Fibroblast of skin of left biceps (primary cell): ENCODE measurements around the gene CERT1.

Source experiments
- DNase-seq, 2 experiments: peaks; one replicate each; pipeline ENCODE4 v3.0.0-alpha.2; 2013; ENCODE audit warnings: low read depth in 2 of 2

CERT1 gene

DNA sequence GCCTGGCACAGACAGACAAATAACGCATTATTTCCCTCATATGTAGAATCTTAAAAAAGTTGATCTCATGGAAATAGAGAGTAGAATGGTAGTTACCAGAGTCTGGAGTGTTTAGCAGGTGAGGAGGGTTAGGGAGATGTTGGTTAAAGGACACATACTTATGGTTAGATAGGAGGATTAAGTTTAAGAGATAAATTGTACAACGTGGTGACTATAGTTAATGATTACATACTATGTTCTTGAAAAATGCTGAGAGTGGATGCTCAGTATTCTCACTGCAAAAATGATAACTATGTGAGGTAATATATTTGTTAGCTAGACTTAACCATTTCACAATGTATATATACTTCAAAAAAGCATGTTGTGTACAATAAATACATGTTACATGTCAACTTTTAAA, 38.0 kb downstream of the CERT1 start:
- no peak for DNase-seq

DNA sequence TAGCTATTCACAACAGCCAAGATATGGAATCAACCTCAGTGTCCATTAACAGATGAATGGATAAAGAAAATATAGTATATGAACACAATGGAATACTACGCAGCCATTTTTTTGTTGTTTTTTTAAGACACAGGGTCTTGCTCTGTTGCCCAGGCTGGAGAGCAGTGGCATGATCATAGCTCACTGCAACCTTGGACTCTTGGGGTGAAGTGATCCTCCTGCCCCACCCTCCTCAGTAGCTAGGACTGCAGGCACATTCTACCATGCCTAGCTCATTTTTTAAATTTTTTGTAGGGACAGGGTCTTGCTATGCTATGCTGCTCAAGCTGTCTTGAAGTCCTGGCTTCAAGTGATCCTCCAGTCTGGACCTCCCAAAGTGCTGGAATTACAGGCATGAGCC, 38.5 kb downstream of the CERT1 start:
- no peak for DNase-seq

DNA sequence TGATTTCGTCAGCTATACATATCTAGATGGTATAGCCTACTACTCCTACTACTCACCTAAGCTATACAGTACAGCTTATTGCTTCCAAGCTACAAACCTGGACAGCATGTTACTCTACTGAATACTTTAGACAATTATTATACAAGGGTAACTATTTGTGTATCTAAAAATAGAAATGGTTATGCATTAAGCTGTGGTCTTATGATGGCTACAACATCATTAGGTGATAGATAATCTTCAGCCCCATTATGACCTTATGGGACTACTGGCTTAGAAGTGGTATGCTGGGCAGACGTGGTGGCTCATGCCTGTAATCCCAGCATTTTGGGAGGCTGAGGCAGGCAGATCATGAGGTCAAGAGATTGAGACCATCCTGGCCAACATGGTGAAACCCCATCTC, 40.2 kb downstream of the CERT1 start:
- no peak for DNase-seq

DNA sequence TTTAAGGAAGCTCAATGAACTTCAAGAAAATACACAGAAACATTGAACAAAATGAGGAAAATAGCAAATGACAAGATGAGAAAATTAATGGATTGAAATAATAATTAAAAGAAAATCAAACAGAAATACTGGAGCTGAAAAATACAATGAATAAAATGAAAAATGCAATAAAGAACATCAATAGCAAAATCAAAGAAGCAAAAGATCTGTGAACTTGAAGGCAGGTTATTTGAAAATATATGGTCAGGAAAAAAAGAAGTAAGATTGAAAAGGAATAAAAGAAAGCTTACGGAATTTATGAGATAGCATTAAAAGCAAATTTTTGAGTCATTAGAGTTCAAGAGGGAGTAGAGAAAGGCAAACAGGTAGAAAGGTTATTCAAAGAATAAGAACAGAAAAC, 42.4 kb downstream of the CERT1 start:
- DNase-seq = no peak

DNA sequence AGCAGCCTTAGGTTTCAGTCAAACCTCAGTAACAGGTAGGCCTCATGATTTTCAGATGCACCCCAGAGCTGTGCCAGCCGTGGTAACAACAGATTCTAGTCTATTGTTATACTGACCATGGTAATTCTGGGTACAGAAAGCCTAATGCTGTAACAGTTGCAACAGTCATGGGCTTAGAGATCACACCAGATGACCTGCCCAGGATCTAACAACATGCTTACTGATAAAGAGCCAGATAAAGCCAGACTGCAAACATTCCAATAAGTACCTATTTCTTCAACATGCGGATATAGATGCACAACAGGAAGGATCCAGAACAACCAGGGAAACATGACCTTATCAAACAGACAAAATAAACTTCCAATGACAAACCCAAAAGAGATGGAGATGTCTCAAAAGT, 42.8 kb downstream of the CERT1 start:
- no peak for DNase-seq

DNA sequence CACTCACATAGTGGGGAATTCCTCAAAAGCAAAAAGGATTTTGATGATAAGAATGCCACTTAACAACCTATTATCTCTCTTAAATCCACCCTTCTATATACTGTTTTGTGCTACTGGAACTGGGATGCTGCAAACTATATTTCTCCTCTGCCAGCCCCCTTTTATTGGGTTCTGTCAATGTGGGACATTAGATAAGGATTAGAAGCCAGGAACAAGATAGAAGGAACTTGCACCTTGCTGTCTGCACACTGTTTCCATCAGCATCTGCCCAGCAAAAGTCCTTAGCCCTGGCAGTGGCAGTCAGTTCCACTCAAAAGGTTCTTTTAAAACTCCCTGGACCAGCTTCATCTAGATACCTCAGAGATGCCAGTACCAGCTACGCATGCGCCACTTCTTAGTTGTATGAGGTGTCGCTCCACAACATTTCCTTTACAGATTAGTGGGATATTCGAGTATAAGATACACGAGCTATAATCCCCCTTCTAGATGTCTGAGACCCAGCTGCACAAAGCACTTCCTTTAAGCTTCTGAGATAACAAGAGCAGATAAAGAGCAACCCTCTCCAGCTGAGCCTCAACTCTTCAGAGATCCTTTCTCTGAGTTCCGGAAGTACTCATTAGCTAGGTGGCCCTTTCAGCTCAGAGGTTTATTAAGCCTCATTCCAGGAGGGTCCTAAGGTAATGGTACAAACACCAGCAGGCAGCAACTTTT, 45.3 kb downstream of the CERT1 start:
- no peak for DNase-seq

DNA sequence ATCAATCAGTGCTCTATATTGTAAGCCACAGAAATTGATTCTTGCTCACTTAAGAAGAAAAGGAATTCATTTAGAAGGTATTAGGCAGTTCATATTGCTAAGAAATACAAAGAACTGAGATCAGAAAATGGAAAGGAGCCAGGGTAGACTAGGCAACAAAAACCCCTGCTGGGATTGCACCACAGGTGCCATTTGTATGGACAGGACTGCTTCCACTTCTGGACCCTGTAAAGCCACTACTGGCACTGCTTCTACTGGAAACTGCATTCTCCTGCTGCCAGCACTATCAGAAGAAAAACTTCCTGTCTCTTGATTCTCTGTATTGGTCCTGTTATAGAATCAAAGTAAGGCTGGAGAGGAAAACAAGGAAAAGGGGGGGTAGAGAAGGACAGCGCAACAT, 45.9 kb downstream of the CERT1 start:
- no peak for DNase-seq

DNA sequence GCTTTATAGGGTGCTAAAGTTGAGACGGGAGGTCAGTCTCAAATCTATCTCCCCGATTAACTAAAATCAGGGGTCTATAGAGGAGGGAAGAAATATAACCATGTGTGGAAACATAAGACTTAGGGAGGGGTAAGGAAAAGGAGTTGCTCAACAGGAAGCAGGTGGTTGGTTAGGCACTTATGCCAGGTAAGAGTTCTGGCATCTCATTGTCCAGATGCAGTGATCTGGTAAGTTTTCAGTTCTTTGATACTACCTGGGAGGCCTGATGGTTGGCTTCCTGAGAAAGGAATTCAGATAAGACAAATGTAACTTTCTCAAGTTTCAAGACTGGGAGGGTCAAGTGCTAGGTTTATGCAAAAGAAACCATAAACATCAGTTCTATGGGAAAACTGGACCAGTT, 47.7 kb downstream of the CERT1 start:
- no peak for DNase-seq

DNA sequence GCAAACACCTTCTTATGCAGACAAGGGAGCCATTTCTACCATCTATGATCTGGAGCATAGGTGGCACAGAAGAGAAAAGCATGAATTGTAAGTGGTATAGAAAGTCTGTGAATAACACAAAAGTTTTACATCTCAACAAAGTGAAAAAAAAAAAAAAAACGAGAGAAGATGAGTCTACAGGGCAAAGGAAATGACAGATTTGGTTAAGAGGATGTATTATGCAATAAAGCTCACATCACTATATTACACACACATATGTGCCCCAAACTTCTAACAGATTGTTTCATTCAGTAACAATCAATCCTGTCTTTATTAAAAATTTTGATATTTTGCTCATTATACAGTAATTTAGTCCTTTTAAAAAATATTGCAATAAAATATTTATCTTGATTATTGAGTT, 49.8 kb downstream of the CERT1 start:
- peak in 1 of 2 experiments; percentile 8 for DNase-seq

DNA sequence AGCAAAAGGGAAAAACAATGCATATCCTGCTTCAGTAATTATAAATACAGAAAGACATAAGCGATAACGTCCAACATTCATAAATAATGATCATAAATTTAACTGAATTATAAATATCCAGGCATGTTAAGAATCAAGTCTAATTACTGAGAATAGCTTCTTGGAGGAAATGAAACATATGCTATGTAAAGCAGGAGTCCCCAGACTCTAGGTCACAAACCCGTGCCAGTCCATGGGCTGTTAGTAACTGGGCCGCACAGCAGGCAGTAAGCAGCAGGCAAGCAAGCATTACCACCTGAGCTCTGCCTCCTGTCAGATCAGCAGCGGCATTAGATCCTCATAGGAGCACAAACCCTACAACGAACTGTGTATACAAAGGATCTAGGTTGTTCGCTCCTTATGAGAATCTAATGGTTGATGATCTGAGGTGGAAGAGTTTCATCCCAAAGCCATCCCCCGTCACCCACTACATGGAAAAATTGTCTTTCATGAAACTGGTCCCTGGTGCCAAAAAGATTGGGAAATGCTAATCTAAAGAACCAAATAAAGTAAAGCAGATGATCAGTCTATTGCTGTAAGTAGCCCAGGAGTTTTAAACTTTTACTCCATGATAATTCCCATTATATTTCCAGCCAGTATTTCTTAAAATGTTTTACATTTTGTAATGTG, 50.4 kb downstream of the CERT1 start:
- no peak for DNase-seq

DNA sequence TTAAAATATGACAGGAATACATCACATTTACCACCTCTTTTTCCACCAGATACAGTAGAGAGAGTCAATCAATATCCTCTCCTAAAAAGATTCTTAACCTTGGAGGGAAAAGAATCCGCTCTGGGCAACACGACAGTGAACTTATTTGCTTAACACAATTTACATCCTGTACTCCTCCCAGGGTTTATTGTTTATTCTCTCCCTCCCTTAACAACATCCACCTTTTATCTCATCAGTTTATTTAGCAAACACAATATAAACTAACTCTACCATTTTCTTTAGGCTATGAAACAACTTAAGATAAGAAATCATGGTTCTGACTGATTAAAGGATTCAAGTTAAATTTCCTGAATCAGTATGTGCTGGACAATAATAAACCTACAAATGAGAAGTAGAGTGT, 50.9 kb downstream of the CERT1 start:
- DNase-seq = no peak

DNA sequence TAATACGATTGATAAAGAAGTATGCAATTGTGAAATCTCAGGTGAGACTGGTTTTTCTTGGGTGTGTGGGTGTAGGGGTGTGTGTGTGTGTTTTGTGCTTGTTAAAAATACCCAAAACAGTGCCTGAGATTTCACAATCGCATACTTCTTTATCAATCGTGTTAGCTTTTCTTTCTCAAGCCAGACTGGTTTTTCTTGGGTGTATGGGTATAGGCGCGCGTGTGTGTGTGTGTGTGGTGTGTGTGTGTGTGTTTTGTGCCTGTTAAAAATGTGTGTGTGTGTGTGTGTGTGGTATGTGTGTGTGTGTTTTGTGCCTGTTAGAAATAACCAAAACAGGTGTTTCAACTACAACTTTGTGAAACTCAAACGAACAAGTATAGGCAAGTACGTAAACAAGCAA, 53.7 kb downstream of the CERT1 start:
- no peak for DNase-seq

DNA sequence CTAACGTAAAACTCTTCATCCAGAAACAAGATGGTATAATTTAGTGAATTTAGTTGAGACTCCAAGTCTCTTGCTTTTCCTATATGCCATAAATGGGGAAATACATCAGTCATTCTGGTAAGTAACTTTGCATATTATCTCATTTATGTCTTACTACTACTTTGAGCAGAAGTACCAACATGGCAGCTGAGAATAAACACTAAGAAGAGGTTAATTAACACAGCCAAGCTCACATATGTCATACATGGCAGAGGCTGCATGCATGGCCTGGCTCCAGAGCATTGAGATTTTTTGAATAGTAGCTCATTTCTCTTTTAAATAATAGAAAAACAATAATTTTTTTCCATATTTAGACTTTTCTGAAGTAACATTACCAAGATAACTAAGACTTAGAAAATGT, 54.3 kb downstream of the CERT1 start:
- no peak for DNase-seq

DNA sequence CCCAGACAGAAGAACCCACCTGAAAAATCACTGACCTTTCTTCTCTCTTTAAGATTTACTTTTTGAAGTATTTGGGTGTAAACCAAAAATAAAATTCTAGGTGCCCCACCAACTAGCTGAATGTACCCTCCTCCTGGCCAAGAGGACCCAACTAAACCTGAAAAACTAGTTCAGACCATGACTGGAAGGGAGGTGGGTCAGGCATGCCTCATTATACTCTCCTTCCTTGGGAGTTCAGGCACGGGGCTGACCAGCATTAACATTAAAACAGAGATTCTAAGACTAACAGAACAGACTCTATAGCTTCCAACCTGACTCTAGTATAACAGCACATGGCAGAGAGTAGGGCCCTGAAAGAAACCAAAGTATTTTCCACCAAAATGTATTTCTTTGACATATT, 61.4 kb downstream of the CERT1 start:
- no peak for DNase-seq

DNA sequence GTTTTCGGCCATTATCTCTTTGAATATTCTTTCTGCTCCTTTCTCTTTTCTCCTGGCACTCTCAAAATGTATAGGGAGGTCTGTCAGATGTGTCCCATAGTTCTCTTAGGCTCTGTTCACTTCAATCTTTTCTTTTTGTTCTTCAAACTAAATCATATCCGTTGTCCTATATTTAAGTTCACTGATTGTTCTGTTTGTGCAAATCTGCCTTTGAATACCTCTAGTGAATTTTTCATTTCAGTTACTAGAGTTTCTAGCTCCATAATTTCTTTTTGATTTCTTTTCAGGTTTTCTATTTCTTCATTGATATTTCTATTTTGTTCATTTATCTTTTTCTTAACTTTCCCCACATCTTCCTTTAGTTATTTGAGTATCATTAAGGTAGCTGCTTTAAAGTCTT, 65.4 kb downstream of the CERT1 start:
- DNase-seq = no peak

DNA sequence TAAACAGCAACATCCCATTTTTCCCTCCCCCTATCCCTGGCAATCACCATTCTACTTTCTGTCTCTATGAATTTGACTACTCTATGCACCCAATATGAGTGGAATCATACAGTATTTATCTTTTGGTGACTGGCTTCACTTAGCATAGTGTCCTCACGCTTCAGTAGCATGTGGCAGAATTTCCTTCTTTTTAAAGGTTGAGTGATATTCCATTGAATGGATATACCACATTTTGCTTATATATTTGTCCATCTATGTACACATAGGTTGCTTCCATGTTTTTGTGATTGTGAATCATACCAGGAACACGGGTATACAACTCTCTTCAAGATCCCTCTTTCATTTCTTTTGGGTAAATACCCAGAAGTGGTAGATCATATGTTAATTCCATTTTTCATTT, 69.9 kb downstream of the CERT1 start:
- no peak for DNase-seq

DNA sequence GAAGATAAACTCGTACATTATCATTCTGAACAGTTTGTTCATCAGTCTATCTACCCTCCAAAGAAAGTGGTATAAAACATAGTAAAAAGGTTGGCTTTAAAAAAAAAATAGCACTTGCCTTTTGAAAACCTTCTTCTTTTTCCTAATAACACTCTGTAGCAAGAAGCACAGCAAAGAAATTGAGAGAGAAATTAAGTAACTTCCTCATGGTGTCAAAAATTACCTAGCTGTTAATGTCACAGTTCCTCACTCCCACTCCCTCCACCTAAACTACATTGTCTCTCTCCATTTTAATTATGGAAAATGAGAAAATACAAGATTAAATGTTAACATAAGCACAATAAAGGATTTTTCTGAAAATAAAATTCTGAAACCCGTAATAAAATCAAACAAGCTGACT, 72.2 kb downstream of the CERT1 start:
- DNase-seq = no peak

DNA sequence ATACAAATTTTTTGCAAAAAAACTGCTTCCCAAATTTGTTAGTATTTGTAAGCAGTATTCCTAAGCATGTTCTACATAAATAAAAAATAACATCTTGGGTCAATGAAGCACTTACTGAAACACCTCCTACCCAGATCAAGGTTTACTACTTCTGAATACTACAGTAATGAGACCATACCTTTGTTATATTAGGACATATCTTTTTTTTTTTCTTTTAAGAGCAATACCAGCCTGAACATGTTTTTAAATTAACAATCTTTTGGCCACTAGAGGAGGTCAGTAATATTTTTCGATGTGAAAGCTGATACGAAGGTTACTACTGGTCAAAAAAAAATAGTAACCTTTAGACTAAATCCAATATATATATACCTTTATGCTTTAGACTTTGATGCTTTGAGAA, 72.7 kb downstream of the CERT1 start:
- DNase-seq = no peak

DNA sequence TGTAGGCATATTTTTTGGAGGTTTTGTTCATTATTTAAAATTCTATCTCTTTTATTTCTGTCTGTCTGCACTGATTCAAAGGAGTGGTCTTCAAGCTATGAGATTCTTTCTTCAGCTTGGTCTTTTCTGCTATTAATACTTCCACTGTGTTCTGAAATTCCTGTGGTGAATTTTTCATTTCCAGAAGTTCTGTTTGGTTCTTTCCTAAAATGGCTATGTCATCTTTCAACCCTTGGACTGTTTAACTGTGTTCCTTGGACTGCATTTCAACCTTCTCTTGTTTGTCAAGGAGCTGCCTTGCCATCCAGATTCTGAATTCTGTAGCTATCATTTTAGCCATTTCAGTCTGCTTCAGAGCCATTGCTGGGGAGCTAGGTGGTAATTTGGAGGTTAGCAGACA, 76.3 kb downstream of the CERT1 start:
- DNase-seq = peak in 1 of 2 experiments; percentile 16

DNA sequence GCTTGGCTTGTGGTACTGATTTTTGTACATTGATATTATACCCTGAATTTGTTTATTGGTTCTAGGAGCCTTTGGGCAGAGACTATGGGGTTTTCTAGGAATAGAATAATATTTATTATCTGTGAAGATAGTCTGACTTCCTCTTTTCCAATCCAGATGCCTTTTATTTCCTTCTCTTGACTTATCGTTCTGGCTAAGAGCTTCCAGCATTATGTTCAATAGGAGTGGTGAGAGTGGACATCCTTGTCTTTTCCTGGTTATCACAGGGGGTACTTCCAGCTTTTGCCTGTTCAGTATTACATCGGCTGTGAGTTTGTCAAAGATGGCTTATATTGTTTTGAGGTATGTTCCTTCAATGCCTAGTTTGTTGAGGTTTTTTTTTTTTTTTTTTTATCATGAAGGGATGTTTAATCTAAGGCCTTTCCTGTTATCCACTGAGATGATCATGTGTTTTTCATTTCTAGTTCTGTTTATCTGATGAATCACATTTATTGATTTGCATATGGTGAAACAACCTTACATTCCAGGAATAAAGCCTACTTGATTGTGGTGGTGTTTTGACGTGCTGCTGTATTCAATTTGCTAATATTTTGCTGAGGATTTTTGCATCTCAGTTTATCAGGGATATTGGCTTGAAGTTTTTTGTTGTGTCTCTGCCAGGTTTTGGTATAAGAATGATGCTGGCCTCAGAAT, 77.5 kb downstream of the CERT1 start:
- DNase-seq = peak in 1 of 2 experiments; percentile 18

DNA sequence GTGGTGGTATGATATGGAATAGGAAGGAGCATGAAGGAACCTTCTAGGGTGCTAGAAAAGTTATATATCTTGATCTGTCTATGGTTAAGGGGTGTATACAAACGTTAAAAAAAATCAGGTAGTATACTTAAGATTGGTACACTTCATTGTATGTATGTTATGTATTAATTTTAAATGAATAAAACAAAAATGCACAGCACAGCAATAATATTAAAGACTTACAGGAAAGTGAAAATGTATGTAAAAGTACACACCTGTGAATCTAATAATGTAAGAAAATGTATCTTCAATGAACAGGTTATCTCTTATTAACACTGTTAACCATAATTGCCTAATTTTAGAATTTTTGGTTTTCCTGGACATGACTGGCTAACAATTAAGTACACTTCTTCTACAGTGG, 97.2 kb downstream of the CERT1 start:
- no peak for DNase-seq

DNA sequence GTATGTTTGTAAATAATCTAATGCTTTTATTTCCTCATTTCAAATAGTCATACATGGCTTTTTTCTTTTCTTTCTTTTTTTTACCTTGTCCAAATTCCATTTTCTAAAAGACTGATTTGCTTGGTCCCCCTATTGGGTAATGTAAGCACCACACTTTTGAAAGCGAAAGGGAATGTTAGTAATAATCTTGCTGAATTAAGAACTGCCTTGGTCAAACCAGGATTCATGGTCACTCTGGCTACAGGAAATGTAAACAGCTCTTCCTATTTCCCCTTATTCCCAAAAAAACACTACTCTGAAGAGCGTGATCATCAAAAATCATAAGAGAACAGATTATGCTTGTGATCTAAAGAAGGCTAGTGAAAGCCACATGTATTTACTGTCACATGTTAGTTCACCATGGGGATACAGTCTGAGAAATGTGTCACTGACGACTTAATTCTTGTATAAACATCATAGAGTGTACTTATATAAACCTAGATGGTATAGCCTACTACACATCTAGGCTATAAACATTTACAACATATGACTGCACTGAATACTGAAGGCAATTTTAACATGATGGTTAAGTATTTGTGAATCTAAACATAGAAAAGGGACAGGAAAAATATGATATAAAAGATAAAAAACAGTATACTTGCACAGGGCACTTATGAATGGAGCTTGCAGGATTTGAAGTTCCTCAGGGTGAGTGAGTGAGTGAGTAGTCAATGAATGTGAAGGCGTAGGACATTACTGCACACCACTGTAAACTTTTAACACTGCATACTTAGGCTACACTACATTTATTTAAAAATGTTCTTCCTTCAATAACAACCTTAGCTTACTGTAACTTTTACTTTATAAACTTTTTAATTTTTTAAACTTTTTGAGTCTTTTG, 99.1 kb downstream of the CERT1 start:
- DNase-seq = peak in 1 of 2 experiments; percentile 12
